Activated CD4-positive, alpha-beta memory T cell treated with anti-CD3 and anti-CD28 coated beads for 36 hours (primary cell): ENCODE results near the gene GNAQ. TPM values are rescaled to one million over a fixed set of nuclear protein-coding genes. Genes with fewer than 3 reads are reported as not detected.
"Not testable (repeated sequence)": the region's sequence is repeated elsewhere in the genome, so short reads cannot be mapped to it uniquely, and the experiment has no call there.

ENCODE experiments used
- CTCF ChIA-PET: fragments of 350-600 bp; sonication (Branson Sonifier 250); formaldehyde crosslinking; loops from one replicate; lab custom pipeline; 2021; ENCODE audit warnings: antibody characterized with exemption, inconsistent platforms; lab: Charles Lee
- POLR2A ChIA-PET: fragments of 350-600 bp; sonication (Branson Sonifier 250); formaldehyde crosslinking; loops from one replicate; lab custom pipeline; 2021; ENCODE audit warnings: antibody characterized with exemption; lab: Charles Lee
- DNase-seq: peaks from one replicate; pipeline ENCODE4 v3.0.0-alpha.2; 2020
- H3K27ac Mint-ChIP-seq: one replicate; pipeline ENCODE4 v1.8.0; 2021; ENCODE audit warnings: mixed read lengths
- H3K27me3 Mint-ChIP-seq: one replicate; pipeline ENCODE4 v1.8.0; 2021; ENCODE audit warnings: mixed read lengths
- H3K36me3 Mint-ChIP-seq: one replicate; pipeline ENCODE4 v1.8.0; 2021; ENCODE audit warnings: mixed read lengths
- H3K4me1 Mint-ChIP-seq: one replicate; pipeline ENCODE4 v1.8.0; 2021; ENCODE audit warnings: low read depth, mixed read lengths
- H3K4me3 Mint-ChIP-seq: one replicate; pipeline ENCODE4 v1.8.0; 2021; ENCODE audit warnings: mild to moderate bottlenecking, mixed read lengths
- H3K9me3 Mint-ChIP-seq: one replicate; pipeline ENCODE4 v1.8.0; 2021; ENCODE audit warnings: mixed read lengths
- intact Hi-C: fragments of 100-400 bp; cut with micrococcal nuclease; formaldehyde crosslinking; loops from one replicate; pipeline ENCODE4 v1.15.1; 2023
- total RNA-seq, 2 experiments: library from RNA; stranded (reverse); gene quantifications; one replicate each; pipeline ENCODE4 v1.2.3, GENCODE V29; 2021

Gene GNAQ
- total RNA-seq, 2 experiments from 2014 or later, result 25.9 to 26.1 TPM

DNA sequence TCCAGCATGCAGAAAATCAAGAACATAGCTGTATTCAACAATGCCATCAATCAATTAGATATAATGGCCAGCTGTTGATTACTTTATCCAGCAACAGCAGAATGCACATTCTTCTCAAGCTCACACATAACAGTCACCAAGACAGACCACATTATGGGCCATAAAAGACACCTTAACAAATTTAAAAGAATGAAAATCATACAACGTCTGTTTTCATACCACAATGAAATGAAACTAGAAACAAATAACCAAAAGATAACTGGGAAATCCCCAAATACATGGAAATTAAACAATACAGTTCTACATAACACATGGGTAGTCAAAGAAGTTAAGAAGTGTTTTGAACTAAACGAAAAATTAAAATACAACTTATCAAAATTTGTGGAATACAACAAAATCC is 252.6 kb downstream of the GNAQ start:
- POLR2A ChIA-PET, result no interaction called here
- H3K9me3 Mint-ChIP-seq, result peaks cover 13% of the 10 kb centered on the region
- no peaks in the 10 kb centered on the region for H3K27me3 Mint-ChIP-seq
- H3K36me3 Mint-ChIP-seq, result peaks cover 24% of the 10 kb centered on the region
- peaks cover 39% of the 10 kb centered on the region for H3K4me1 Mint-ChIP-seq
- H3K27ac Mint-ChIP-seq, result peak overlapping the region; percentile 63
- peak overlapping the region; percentile 65 for H3K4me3 Mint-ChIP-seq
- intact Hi-C loops, result loop anchor here (1.0 kb wide), 1 partner anchor 13 kb away; no protein-coding TSS in a partner anchor
- CTCF ChIA-PET, result interaction anchor here (0.8 kb wide), 1 partner anchor 256 kb away, joined by 3 read pairs; no protein-coding TSS in a partner anchor
- no peak for DNase-seq

DNA sequence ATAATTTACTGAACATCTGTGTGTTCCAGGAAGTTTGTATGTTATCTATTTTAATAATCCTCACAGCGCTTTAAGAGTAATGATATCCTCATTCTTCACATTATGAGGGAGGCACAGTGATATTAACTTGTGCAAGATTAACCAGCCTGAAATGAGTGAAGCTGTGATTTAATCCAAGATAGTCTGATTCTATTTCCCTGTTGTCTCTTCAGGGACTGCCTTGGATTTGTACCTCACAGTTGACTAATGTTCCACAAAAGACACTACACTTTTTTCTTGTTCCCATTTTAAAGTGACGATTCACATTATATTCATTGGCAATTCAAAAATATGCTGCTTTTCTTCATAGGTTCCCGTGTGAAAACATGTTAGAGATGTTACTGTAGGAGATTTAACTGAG is 258.2 kb downstream of the GNAQ start:
- CTCF ChIA-PET, result interaction anchor here (0.8 to 1.3 kb wide), 4 partner anchors 19 to 315 kb away, joined by 3 read pairs; no protein-coding TSS in a partner anchor
- POLR2A ChIA-PET, result no interaction called here

DNA sequence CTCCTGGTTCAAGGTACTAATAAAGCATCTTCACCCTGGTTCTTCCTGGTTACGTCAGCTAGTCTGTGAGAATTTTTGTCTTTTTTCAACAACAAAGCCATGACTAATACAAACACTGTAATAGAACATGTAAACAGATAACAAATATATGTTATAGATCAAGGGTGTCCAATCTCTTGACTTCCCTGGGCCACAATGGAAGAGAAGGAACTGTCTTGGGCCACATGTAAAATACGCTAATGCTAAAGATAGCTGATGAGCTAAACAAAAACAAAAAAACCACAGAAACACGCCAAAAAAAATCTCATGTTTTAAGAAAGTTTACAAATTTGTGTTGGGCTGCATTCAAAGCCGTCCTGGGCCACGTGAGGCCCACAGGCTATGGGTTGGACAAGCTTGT is 259.0 kb downstream of the GNAQ start:
- intact Hi-C loops, result no loop called here
- ChIA-PET POLR2A (no interaction called here), CTCF (interaction anchor here (0.8 to 1.1 kb wide), 3 partner anchors 18 to 263 kb away, joined by 3 read pairs; no protein-coding TSS in a partner anchor)
- Mint-ChIP-seq H3K9me3 (peaks cover 7% of the 10 kb centered on the region), H3K36me3 (peaks cover 37% of the 10 kb centered on the region), H3K27ac (no peak overlapping the region), H3K4me3 (no peak overlapping the region), H3K27me3 (no peaks in the 10 kb centered on the region), H3K4me1 (peaks cover 18% of the 10 kb centered on the region)
- DNase-seq, result no peak

More for the DNA sequence above, 258.2 kb downstream of the GNAQ start:
- intact Hi-C loops, result no loop called here
- H3K27me3 Mint-ChIP-seq, result no peaks in the 10 kb centered on the region
- H3K4me1 Mint-ChIP-seq, result peaks cover 20% of the 10 kb centered on the region
- H3K4me3 Mint-ChIP-seq, result no peak overlapping the region
- no peak overlapping the region for H3K27ac Mint-ChIP-seq
- peaks cover 12% of the 10 kb centered on the region for H3K9me3 Mint-ChIP-seq
- DNase-seq, result no peak
- peaks cover 36% of the 10 kb centered on the region for H3K36me3 Mint-ChIP-seq

DNA sequence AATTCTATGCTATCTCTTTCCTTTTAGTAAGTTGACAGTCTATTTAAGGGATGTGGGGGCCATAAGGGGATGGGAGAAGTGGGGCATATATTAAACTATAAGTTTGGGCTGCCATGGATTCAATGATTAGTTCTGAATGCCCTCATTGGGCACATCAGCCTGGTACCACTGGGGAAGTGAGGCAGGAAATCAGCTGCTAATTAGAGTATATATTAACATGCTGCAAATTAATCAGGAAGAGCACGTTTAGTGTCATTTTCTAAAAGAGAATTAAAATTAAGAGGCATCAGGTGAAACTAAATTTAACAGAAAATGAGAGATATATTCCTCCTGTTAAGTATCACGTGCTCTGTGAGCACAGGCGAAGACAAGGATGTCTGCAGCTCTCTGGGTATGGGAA is 260.4 kb downstream of the GNAQ start:
- peaks cover 2% of the 10 kb centered on the region for H3K9me3 Mint-ChIP-seq
- intact Hi-C loops, result no loop called here
- DNase-seq, result no peak
- CTCF ChIA-PET, result no interaction called here
- peaks cover 22% of the 10 kb centered on the region for H3K4me1 Mint-ChIP-seq
- no peak overlapping the region for H3K27ac Mint-ChIP-seq
- H3K36me3 Mint-ChIP-seq, result peaks cover 28% of the 10 kb centered on the region
- POLR2A ChIA-PET, result no interaction called here
- H3K4me3 Mint-ChIP-seq, result no peak overlapping the region
- H3K27me3 Mint-ChIP-seq, result no peaks in the 10 kb centered on the region

DNA sequence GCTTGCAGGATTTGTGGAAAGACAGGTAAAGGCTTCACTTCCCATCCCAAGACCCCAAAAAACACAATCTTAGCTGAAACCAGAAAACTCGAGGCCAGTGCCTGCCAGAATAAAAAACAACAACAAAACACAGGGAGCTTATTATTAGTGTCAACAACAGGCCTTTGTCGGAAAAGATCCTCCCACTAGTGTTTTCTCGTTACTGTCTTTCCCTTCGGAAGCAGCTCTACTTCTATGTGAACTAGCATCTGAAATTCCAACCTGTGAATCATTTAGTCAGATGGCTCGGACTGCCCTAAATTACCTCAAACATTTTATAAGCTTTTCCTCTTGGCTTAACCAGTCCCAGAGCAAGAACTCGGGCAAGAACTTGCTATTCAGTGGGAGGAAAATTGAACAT is 261.3 kb downstream of the GNAQ start:
- Mint-ChIP-seq H3K36me3 (peaks cover 29% of the 10 kb centered on the region), H3K4me1 (peaks cover 29% of the 10 kb centered on the region), H3K27ac (no peak overlapping the region), H3K27me3 (no peaks in the 10 kb centered on the region), H3K9me3 (peaks cover 6% of the 10 kb centered on the region), H3K4me3 (no peak overlapping the region)
- DNase-seq, result no peak
- ChIA-PET CTCF (no interaction called here), POLR2A (no interaction called here)
- intact Hi-C loops, result no loop called here

DNA sequence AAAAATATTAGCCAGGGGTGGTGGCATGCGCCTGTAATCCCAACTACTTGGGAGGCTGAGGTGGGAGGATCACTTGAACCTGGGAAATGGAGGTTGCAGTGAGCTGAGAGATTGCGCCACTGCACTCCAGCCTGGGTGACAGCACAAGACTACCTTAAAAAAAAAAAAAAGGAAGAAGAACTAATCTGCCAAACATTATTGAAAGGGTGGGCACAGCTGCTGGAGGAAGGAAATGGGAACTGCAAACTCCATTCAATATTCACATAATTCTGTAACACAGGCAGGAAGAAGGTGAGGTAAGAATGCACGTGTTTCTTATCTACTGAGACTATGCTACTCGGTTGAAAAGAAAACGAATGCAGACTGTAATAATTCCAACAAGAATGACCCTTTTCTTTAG is 262.4 kb downstream of the GNAQ start:
- no peak for DNase-seq
- Mint-ChIP-seq H3K36me3 (peaks cover 30% of the 10 kb centered on the region), H3K27me3 (no peaks in the 10 kb centered on the region), H3K4me3 (no peak overlapping the region), H3K4me1 (peaks cover 31% of the 10 kb centered on the region), H3K9me3 (peaks cover 8% of the 10 kb centered on the region), H3K27ac (no peak overlapping the region)
- ChIA-PET POLR2A (no interaction called here), CTCF (interaction anchor here (0.7 kb wide), 1 partner anchor 266 kb away, joined by 3 read pairs; no protein-coding TSS in a partner anchor)
- intact Hi-C loops, result loop anchor here (5.0 kb wide), 3 partner anchors 33 to 292 kb away; no protein-coding TSS in a partner anchor

DNA sequence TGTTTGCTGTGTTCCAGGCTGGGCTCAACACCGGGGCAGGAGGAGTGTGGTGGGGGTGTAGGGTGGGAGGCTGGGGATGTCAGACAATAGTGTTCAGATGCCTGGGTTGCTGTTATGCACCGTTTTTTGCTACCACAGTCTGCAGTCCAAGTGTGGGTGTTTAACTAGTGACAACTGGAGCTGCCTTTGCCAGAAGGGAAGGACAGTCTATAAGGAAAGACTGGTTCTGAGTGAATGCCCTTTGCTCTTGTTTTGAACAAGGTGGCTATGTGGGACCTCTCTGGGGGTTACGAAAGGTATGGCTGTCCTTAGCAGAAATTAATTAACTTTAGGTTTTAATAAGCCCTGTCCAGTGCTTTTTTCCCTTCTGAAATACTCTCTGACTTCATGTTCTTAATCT is 265.0 kb downstream of the GNAQ start:
- intact Hi-C loops, result loop anchor here (1.0 to 5.0 kb wide), 5 partner anchors 13 to 289 kb away; no protein-coding TSS in a partner anchor
- Mint-ChIP-seq H3K9me3 (peaks cover 8% of the 10 kb centered on the region), H3K27ac (no peak overlapping the region), H3K36me3 (peaks cover 23% of the 10 kb centered on the region), H3K27me3 (no peaks in the 10 kb centered on the region), H3K4me1 (peaks cover 13% of the 10 kb centered on the region), H3K4me3 (no peak overlapping the region)
- ChIA-PET CTCF (no interaction called here), POLR2A (interaction anchor here (0.9 kb wide), 1 partner anchor 37 kb away, joined by 4 read pairs; no protein-coding TSS in a partner anchor)
- no peak for DNase-seq

DNA sequence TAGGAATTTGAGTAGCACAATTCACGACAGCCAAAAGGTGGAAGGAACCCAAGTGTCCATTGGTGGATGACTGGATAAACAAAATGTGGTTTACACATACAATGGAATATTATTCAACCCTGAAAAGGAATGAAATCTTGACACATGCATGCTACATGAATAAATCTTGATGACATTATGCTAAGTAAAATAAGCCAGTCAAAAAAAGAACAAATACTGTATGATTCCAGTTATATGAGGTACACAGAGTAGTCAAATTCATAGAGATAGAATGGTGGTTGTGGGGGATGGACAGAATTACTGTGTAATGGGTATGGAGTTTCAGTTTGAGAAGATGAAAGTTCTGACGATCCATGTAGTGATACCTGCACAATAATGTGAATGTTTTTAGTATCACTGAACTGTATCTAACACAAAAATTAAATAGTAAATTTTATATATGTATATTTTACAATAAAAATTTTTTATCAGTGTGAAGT is 265.8 kb downstream of the GNAQ start:
- Mint-ChIP-seq H3K4me3 (no peak overlapping the region), H3K9me3 (peaks cover 8% of the 10 kb centered on the region), H3K27me3 (no peaks in the 10 kb centered on the region), H3K4me1 (peaks cover 13% of the 10 kb centered on the region), H3K27ac (no peak overlapping the region), H3K36me3 (peaks cover 17% of the 10 kb centered on the region)
- no peak for DNase-seq
- POLR2A ChIA-PET, result interaction anchor here (0.9 kb wide), 1 partner anchor 36 kb away, joined by 4 read pairs; no protein-coding TSS in a partner anchor
- intact Hi-C loops, result loop anchor here (1.0 to 5.0 kb wide), 5 partner anchors 13 to 289 kb away; no protein-coding TSS in a partner anchor
- CTCF ChIA-PET, result no interaction called here

DNA sequence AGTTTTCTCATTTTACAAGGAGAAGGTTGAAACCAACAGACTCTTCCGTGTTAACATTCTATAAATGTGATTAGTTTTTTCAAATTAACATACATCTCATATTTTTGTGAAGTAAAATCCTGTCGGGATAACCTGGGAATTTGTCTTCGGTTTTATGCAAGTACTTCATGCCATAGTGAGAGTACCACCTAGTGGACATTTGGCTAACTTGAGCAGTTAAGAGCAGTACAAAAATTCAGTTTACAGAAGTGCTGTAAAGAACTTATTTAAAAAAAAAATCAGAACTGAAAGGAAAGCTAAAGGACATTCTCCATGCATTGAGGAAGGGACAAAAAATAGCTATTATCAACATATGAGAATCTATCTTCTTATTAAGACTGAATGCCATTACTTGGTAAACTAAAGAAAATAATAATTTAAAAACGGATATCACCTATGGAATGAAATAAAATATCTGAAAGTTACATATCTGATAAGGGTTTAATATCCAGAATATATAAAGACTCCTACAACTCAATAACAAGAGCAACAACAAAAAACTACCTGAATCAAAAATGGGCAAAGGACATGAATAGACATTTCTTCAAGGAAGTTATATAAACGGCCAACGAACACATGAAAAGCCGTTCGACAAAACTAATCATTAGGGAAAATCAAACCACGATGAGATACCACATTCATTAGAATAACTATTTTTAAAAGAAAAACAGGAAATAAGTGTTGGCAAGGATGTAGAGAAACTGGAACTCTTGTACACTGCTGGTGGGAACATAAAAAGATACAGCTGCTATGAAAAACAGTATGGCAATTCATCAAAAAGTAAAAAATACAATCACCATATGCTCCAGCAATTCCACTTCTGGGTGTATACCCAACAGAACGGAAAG is 266.5 kb downstream of the GNAQ start:
- no peak overlapping the region for H3K27ac Mint-ChIP-seq
- POLR2A ChIA-PET, result no interaction called here
- CTCF ChIA-PET, result interaction anchor here (0.6 to 2.4 kb wide), 6 partner anchors 14 to 409 kb away, joined by 3 to 13 read pairs (median 4); no protein-coding TSS in a partner anchor
- peaks cover 8% of the 10 kb centered on the region for H3K9me3 Mint-ChIP-seq
- H3K27me3 Mint-ChIP-seq, result no peaks in the 10 kb centered on the region
- DNase-seq, result no peak
- intact Hi-C loops, result loop anchor here (5.0 kb wide), 3 partner anchors 37 to 288 kb away; no protein-coding TSS in a partner anchor
- peaks cover 13% of the 10 kb centered on the region for H3K4me1 Mint-ChIP-seq
- no peak overlapping the region for H3K4me3 Mint-ChIP-seq
- peaks cover 12% of the 10 kb centered on the region for H3K36me3 Mint-ChIP-seq

DNA sequence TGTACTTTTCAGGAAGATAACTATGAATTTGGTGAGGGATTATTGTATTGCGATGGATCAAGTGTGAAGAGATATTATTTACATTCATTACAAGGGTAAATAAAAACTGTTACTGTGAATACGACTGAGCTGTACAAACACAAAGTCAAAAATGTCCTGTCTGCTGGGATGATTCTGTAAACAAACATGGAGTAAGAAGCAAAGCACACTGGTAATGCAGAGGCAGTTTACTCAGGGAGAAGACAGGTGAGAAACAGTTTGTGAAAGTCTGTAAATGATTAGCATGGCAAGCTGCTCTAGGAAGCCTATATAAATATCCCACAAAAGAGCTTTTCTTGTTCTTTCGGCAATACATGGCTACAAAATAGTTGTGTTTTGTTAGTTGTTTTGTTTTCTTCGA is 268.0 kb downstream of the GNAQ start:
- peaks cover 8% of the 10 kb centered on the region for H3K9me3 Mint-ChIP-seq
- H3K27me3 Mint-ChIP-seq, result no peaks in the 10 kb centered on the region
- POLR2A ChIA-PET, result no interaction called here

DNA sequence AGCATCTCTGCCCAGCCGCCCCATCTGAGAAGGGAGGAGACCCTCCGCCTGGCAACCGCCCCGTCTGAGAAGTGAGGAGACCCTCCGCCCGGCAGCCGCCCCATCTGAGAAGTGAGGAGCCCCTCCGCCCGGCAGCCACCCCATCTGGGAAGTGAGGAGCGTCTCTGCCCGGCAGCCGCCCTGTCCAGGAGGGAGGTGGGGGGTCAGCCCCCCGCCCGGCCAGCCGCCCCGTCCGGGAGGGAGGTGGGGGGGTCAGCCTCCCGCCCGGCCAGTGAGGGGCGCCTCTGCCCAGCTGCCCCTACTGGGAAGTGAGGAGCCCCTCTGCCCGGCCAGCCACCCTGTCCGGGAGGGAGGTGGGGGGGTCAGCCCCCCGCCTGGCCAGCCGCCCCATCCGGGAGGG is 270.7 kb downstream of the GNAQ start:
- H3K27ac Mint-ChIP-seq, DNase-seq, POLR2A ChIA-PET, CTCF ChIA-PET, H3K27me3 Mint-ChIP-seq, H3K4me3 Mint-ChIP-seq, H3K4me1 Mint-ChIP-seq, intact Hi-C loops: not testable (repeated sequence)
- Mint-ChIP-seq H3K9me3 (peaks cover 16% of the 10 kb centered on the region), H3K36me3 (peaks cover 22% of the 10 kb centered on the region)

More for the DNA sequence above, 268.0 kb downstream of the GNAQ start:
- intact Hi-C loops, result no loop called here
- Mint-ChIP-seq H3K36me3 (peaks cover 13% of the 10 kb centered on the region), H3K4me1 (peaks cover 13% of the 10 kb centered on the region), H3K4me3 (no peak overlapping the region), H3K27ac (no peak overlapping the region)
- DNase-seq, result no peak
- CTCF ChIA-PET, result interaction anchor here (1.9 to 2.4 kb wide), 3 partner anchors 12 to 330 kb away, joined by 5 to 13 read pairs (median 9); no protein-coding TSS in a partner anchor

DNA sequence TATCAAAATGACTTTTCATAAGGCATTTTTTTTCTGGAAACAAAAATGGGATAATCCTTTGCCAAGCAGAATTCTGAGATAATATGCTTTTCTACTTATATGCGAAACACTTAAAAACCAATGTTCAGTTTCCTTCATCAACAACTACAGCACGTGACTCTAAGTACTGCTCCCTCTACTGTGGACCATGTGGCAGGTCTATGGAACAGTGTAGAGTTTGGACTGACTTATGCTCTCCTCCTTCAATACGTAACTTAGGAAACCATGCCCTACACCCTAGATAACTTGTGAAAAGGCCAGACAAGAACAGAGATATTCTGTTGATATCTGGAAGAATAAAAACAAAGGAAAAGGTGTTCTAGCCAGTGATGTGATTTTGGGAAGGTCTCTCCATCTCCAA is 272.2 kb downstream of the GNAQ start:
- no peak for DNase-seq
- H3K4me3 Mint-ChIP-seq, result no peak overlapping the region
- no peaks in the 10 kb centered on the region for H3K4me1 Mint-ChIP-seq
- H3K9me3 Mint-ChIP-seq, result peaks cover 9% of the 10 kb centered on the region
- H3K36me3 Mint-ChIP-seq, result peaks cover 15% of the 10 kb centered on the region
- no peaks in the 10 kb centered on the region for H3K27me3 Mint-ChIP-seq
- POLR2A ChIA-PET, result no interaction called here
- no peak overlapping the region for H3K27ac Mint-ChIP-seq
- intact Hi-C loops, result no loop called here
- CTCF ChIA-PET, result no interaction called here
